ENCODE data around the gene CAB39L.

DNA sequence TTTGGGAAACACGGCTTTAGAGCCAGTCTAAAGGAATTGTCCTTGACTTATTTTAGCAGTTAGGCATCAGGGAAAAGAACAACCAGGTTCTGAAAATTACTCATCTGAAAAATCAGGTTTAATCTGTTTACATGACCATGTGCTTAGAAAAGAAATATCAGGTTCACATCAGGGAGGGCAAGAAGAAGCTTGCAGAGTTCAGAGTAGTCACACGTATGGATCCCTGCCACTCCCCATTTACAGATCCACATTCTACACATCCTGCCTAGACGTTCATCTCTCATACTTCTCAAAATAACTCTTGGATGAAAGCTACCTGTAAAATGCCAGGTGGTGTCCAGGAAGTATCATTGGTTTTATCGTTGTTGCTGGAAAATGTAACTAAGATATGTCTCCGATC, 37.9 kb upstream of the CAB39L start:
- TF ChIP-seq, protein P1, sequence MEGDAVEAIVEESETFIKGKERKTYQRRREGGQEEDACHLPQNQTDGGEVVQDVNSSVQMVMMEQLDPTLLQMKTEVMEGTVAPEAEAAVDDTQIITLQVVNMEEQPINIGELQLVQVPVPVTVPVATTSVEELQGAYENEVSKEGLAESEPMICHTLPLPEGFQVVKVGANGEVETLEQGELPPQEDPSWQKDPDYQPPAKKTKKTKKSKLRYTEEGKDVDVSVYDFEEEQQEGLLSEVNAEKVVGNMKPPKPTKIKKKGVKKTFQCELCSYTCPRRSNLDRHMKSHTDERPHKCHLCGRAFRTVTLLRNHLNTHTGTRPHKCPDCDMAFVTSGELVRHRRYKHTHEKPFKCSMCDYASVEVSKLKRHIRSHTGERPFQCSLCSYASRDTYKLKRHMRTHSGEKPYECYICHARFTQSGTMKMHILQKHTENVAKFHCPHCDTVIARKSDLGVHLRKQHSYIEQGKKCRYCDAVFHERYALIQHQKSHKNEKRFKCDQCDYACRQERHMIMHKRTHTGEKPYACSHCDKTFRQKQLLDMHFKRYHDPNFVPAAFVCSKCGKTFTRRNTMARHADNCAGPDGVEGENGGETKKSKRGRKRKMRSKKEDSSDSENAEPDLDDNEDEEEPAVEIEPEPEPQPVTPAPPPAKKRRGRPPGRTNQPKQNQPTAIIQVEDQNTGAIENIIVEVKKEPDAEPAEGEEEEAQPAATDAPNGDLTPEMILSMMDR (IDR thresholded peaks at IDR 0.05 in 8 of 11, conservative IDR thresholded peaks at IDR 0.05 in 3 of 11) = no peak
- TF ChIP-seq POLR2A (IDR thresholded peaks at IDR 0.05) = no peak
